DND-41 (cell line): Measurements from ENCODE around the gene IRF4.

Source experiments
- ATAC-seq: fragments of 200-7000 bp; cut with Tn5 transposase; 3 replicates; pipeline ENCODE4 v1.9.1; 2021; ENCODE audit warnings: low read depth; ENCODE audit not compliant: insufficient read depth
- DNase-seq: peaks from one replicate; pipeline ENCODE4 v3.0.0-alpha.2; 2020
- H2AFZ ChIP-seq: 2 replicates; pipeline ENCODE4 v1.6.0; 2012; ENCODE audit warnings: low read depth, low read length
- H3K27ac ChIP-seq: 2 replicates; pipeline ENCODE4 v1.5.1; 2012; ENCODE audit warnings: low read length, inconsistent platforms
- H3K27me3 ChIP-seq: fragments of 200-600 bp; sonication (generic); 2 replicates; pipeline ENCODE4 v1.6.0; 2012; ENCODE audit warnings: low read length, mild to moderate bottlenecking, inconsistent platforms; ENCODE audit not compliant: insufficient read depth, poor library complexity
- H3K36me3 ChIP-seq: 2 replicates; pipeline ENCODE4 v1.5.1; 2012; ENCODE audit warnings: low read length, inconsistent platforms; ENCODE audit not compliant: insufficient read depth
- H3K4me1 ChIP-seq: 2 replicates; pipeline ENCODE4 v1.5.1; 2012; ENCODE audit warnings: mild to moderate bottlenecking, low read length; ENCODE audit not compliant: insufficient read depth
- H3K4me2 ChIP-seq: 2 replicates; pipeline ENCODE4 v1.6.0; 2012; ENCODE audit warnings: mild to moderate bottlenecking, moderate library complexity, low read length, inconsistent platforms; ENCODE audit not compliant: insufficient read depth
- H3K4me3 ChIP-seq, 2 experiments: fragments of 200-600 bp in 1 of 2; shearing (Covaris generic) in 1 of 2; 2 replicates each; pipeline ENCODE4 v1.5.1; 2012 to 2016; ENCODE audit warnings: inconsistent platforms in 2 of 2, low read length in 2 of 2, mild to moderate bottlenecking in 2 of 2, low read depth in 1 of 2, moderate library complexity in 1 of 2
- H3K79me2 ChIP-seq: 2 replicates; pipeline ENCODE4 v1.6.0; 2012; ENCODE audit warnings: low read length, inconsistent platforms; ENCODE audit not compliant: insufficient read depth
- H3K9ac ChIP-seq: 2 replicates; pipeline ENCODE4 v1.6.0; 2012; ENCODE audit warnings: low read depth, mild to moderate bottlenecking, inconsistent platforms, low read length, moderate library complexity
- H3K9me3 ChIP-seq: 2 replicates; pipeline ENCODE4 v1.5.1; 2012; ENCODE audit warnings: low read length, moderate library complexity, mild to moderate bottlenecking, inconsistent platforms; ENCODE audit not compliant: insufficient read depth, severe bottlenecking
- H4K20me1 ChIP-seq: 2 replicates; pipeline ENCODE4 v1.6.0; 2012; ENCODE audit warnings: low read length; ENCODE audit not compliant: insufficient read depth
- CTCF ChIP-seq: IDR thresholded peaks from 2 replicates; pipeline ENCODE4 v1.5.1; 2012; ENCODE audit warnings: borderline replicate concordance, low read length, moderate library complexity, mild to moderate bottlenecking; ENCODE audit not compliant: poor library complexity, severe bottlenecking; ENCODE audit errors: extremely low read depth
- EZH2 ChIP-seq: IDR thresholded peaks from 3 replicates; pipeline ENCODE4 v1.6.1; 2012; ENCODE audit warnings: borderline replicate concordance, low read depth, mild to moderate bottlenecking, moderate library complexity, low read length, inconsistent platforms; ENCODE audit not compliant: severe bottlenecking

Gene IRF4

GRCh38 chr6:456887-457286 lies 65.3 kb downstream of the IRF4 start:
- DNase-seq = no peak
- Histone ChIP-seq H3K36me3 (no peaks in the 10 kb centered on the region), H3K79me2 (no peaks in the 10 kb centered on the region), H3K9me3 (no peaks in the 10 kb centered on the region), H3K9ac (no peak overlapping the region), H3K27ac (no peak overlapping the region), H3K4me3 (no peak overlapping the region), H3K4me1 (no peaks in the 10 kb centered on the region), H3K27me3 (peaks cover 3% of the 10 kb centered on the region), H4K20me1 (no peaks in the 10 kb centered on the region), H2AFZ (no peak overlapping the region), H3K4me2 (no peak overlapping the region)
- TF ChIP-seq EZH2 (no peak), CTCF (no peak)
- no peak for ATAC-seq
